Calu3 (cell line): Measurements from ENCODE around the gene CYGB. TPM values are rescaled to one million over a fixed set of nuclear protein-coding genes. Genes with fewer than 3 reads are reported as not detected.
A peak's percentile ranks its signal among the peaks of the same experiment; 100 is the strongest.

Experiments used
- BruUV-seq: library from RNA; stranded (reverse); fragments of 400-500 nt; replicated peaks from 2 replicates; lab custom pipeline; 2021; lab: Mats Ljungman, UMichigan
- CTCF ChIA-PET: fragments of 300-600 bp; sonication (Branson Sonifier 250); formaldehyde crosslinking; loops from one replicate; lab custom pipeline; 2022; ENCODE audit warnings: antibody characterized with exemption; lab: Charles Lee
- DNase-seq: peaks from one replicate; pipeline ENCODE4 v3.0.0; 2022
- H3K27ac Mint-ChIP-seq: one replicate; pipeline ENCODE4 v1.8.0; 2022; ENCODE audit warnings: mixed read lengths; ENCODE audit not compliant: unreplicated experiment
- H3K27me3 Mint-ChIP-seq: one replicate; pipeline ENCODE4 v1.8.0; 2022; ENCODE audit warnings: mixed read lengths; ENCODE audit not compliant: unreplicated experiment
- H3K36me3 Mint-ChIP-seq: one replicate; pipeline ENCODE4 v1.8.0; 2022; ENCODE audit warnings: mild to moderate bottlenecking, moderate library complexity, mixed read lengths; ENCODE audit not compliant: insufficient read depth, unreplicated experiment
- H3K4me1 Mint-ChIP-seq: one replicate; pipeline ENCODE4 v1.8.0; 2022; ENCODE audit warnings: mild to moderate bottlenecking, low read depth, mixed read lengths; ENCODE audit not compliant: unreplicated experiment
- H3K4me3 Mint-ChIP-seq: one replicate; pipeline ENCODE4 v1.8.0; 2022; ENCODE audit warnings: mild to moderate bottlenecking, low read depth, moderate library complexity, mixed read lengths; ENCODE audit not compliant: unreplicated experiment
- H3K9me3 Mint-ChIP-seq: one replicate; pipeline ENCODE4 v1.8.0; 2022; ENCODE audit warnings: low read depth, mixed read lengths; ENCODE audit not compliant: unreplicated experiment
- CTCF ChIP-seq: fragments of 200-600 bp; IDR thresholded peaks from one replicate; pipeline ENCODE4 v1.8.0; 2022; ENCODE audit warnings: antibody characterized with exemption; ENCODE audit not compliant: unreplicated experiment
- intact Hi-C: fragments of 100-400 bp; cut with micrococcal nuclease; formaldehyde crosslinking; loops from one replicate; pipeline ENCODE4 v1.10.0; 2022; ENCODE audit not compliant: unreplicated experiment
- total RNA-seq: library from RNA; stranded (reverse); gene quantifications from 2 replicates; pipeline ENCODE4 v1.2.3, GENCODE V29; 2022

The CYGB gene
- total RNA-seq, 1 experiment from 2014 or later: not detected

GRCh38 chr17:76550712-76551615, 13.5 kb upstream of the CYGB start:
- H3K27ac Mint-ChIP-seq: no peak overlapping the region
- intact Hi-C loops: no loop called here
- CTCF ChIA-PET: interaction anchor here (0.5 to 1.0 kb wide), 4 partner anchors 19 to 171 kb away, joined by 3 to 4 read pairs (median 4); a partner anchor contains a TSS
- H3K9me3 Mint-ChIP-seq: no peaks in the 10 kb centered on the region
- BruUV-seq: no TSS peak
- H3K27me3 Mint-ChIP-seq: no peaks in the 10 kb centered on the region
- no peaks in the 10 kb centered on the region for H3K36me3 Mint-ChIP-seq
- no peak for TF ChIP-seq CTCF
- no peak for DNase-seq
- H3K4me3 Mint-ChIP-seq: no peak overlapping the region
- peaks cover 9% of the 10 kb centered on the region for H3K4me1 Mint-ChIP-seq

- Mint-ChIP-seq H3K4me1 (peaks cover 9% of the 10 kb centered on the region), H3K27me3 (peaks cover 8% of the 10 kb centered on the region), H3K4me3 (no peak overlapping the region), H3K27ac (no peak overlapping the region), H3K36me3 (no peaks in the 10 kb centered on the region), H3K9me3 (no peaks in the 10 kb centered on the region)
- BruUV-seq: no TSS peak
- intact Hi-C loops: no loop called here
- CTCF ChIA-PET: no interaction called here
- TF ChIP-seq CTCF: no peak
- DNase-seq: no peak
Observed at GRCh38 chr17:76549539-76549938, 12.0 kb upstream of the CYGB start.

DNA sequence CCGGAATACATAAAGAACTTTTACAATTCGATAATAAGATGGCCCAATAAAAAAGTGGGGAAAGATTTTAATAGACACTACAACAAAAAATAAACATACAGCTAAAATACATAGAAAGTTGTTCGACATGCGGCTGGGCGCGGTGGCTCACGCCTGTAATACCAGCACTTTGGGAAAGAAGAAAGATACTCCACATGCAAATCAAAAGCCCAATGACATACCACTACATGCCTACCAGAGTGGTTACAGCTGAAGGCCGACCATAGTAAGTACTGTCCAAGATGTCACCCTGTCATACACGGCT, 11.7 kb upstream of the CYGB start:
- CTCF ChIA-PET: interaction anchor here (0.5 kb wide), 1 partner anchor 72 kb away, joined by 3 read pairs; no protein-coding TSS in a partner anchor
- Mint-ChIP-seq H3K27me3 (peaks cover 12% of the 10 kb centered on the region), H3K9me3 (no peaks in the 10 kb centered on the region), H3K27ac (no peak overlapping the region), H3K4me3 (no peak overlapping the region), H3K36me3 (no peaks in the 10 kb centered on the region), H3K4me1 (peaks cover 9% of the 10 kb centered on the region)
- BruUV-seq: TSS peak; percentile 18
- intact Hi-C loops: no loop called here
- no peak for DNase-seq
- no peak for TF ChIP-seq CTCF

GRCh38 chr17:76548378-76549214, 11.1 kb upstream of the CYGB start:
- no peaks in the 10 kb centered on the region for H3K9me3 Mint-ChIP-seq
- no TSS peak for BruUV-seq
- intact Hi-C loops: no loop called here
- H3K4me1 Mint-ChIP-seq: peaks cover 9% of the 10 kb centered on the region
- H3K4me3 Mint-ChIP-seq: no peak overlapping the region
- no peak for DNase-seq
- no peaks in the 10 kb centered on the region for H3K36me3 Mint-ChIP-seq
- peaks cover 17% of the 10 kb centered on the region for H3K27me3 Mint-ChIP-seq
- H3K27ac Mint-ChIP-seq: no peak overlapping the region
- CTCF ChIA-PET: interaction anchor here (0.5 kb wide), 1 partner anchor 73 kb away, joined by 3 read pairs; no protein-coding TSS in a partner anchor
- no peak for TF ChIP-seq CTCF
